ENCODE measurements around the gene HUWE1. TPM values are rescaled to one million over a fixed set of nuclear protein-coding genes. Genes with fewer than 3 reads are reported as not detected.
A peak's percentile ranks its signal among the peaks of the same experiment; 100 is the strongest.

HUWE1 gene
- total and polyA plus RNA-seq, 2 donors (not counting 1 experiment from before 2014, with no cell fraction given) = 45.2 to 210 TPM

DNA sequence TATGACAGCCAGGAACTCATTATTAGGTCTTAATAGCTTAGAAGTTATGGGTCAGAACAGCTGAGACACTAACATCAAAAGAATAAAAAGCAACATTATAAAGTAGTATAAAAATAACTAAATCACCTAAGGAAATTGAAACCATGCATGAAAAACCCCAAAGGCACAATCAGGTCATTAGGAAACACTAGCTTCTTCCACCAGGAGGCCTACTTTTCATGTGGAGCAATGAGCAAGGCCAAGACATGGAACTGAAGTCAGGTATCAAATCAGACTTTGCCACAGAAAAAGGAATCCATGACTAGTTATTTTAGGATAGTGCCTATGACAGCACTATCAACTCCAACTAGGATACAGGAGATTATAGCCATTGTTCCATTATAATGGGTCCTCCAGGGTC, 7.9 kb downstream of the HUWE1 start:
- POLR2A ChIA-PET = no interaction called here
- Mint-ChIP-seq H3K27me3 (no peaks in the 10 kb centered on the region), H3K9me3 (ENCODE audit: insufficient read depth) (no peaks in the 10 kb centered on the region), H3K27ac (no peak overlapping the region), H3K4me3 (no peak overlapping the region), H3K4me1 (peaks cover 21% of the 10 kb centered on the region)
- no peak overlapping the region for H3K27ac ChIP-seq (ENCODE audit: low read length in 2 of 2)
- ATAC-seq (ENCODE audit: low read depth) = no peak
- H3K9ac ChIP-seq (ENCODE audit: low read length) = no peak overlapping the region
- TF ChIP-seq EZH2 (IDR thresholded peaks at IDR 0.05; ENCODE audit: borderline replicate concordance, insufficient read depth, low read depth, low read length, poor library complexity, severe bottlenecking) (no peak), CTCF (IDR thresholded peaks at IDR 0.05) (peak; percentile 14)
- peaks cover 46% of the 10 kb centered on the region for H3K79me2 ChIP-seq (ENCODE audit: control insufficient read depth, insufficient read depth, low read length)
- CTCF ChIA-PET = interaction anchor here (1.4 to 1.6 kb wide), 3 partner anchors 16 to 152 kb away, joined by 4 read pairs; no protein-coding TSS in a partner anchor
- H3K36me3 ChIP-seq (replicated peaks in 1 of 2; ENCODE audit: control extremely low read depth in 1 of 2, control insufficient read depth in 1 of 2, extremely low read depth in 1 of 2, insufficient read depth in 2 of 2, low read length in 1 of 2) = peaks cover 0 to 33% of the 10 kb centered on the region in 2 experiments
- no peak overlapping the region for H2AFZ ChIP-seq (ENCODE audit: insufficient read depth, low read depth, low read length, poor library complexity, severe bottlenecking)
- no peaks in the 10 kb centered on the region for H3K9me3 ChIP-seq (ENCODE audit: control extremely low read depth in 1 of 3, control insufficient read depth in 2 of 3, insufficient read depth in 1 of 3, low read length in 2 of 3)
- H4K20me1 ChIP-seq (ENCODE audit: control insufficient read depth, insufficient read depth, low read length, poor library complexity, severe bottlenecking) = peaks cover 3% of the 10 kb centered on the region
- H3K4me3 ChIP-seq (ENCODE audit: control extremely low read depth in 1 of 5, extremely low read depth in 1 of 5, insufficient read depth in 1 of 5, low read depth in 2 of 5, low read length in 4 of 5) = no peak overlapping the region
- peaks cover 9 to 12% of the 10 kb centered on the region in 2 donors for H3K4me1 ChIP-seq (ENCODE audit: control insufficient read depth in 2 of 2, insufficient read depth in 2 of 2, low read length in 2 of 2)
- intact Hi-C loops (cut with micrococcal nuclease) = loop anchor here (2.0 to 5.0 kb wide), 2 partner anchors 36 to 154 kb away; no protein-coding TSS in a partner anchor
- peak; percentile 26 for DNase-seq
- H3K27me3 ChIP-seq (replicated peaks in 1 of 4; ENCODE audit: control extremely low read depth in 1 of 4, control insufficient read depth in 3 of 4, insufficient read depth in 4 of 4, low read length in 3 of 4) = no peaks in the 10 kb centered on the region
- H3K4me2 ChIP-seq (replicated peaks; ENCODE audit: low read depth, low read length, poor library complexity, severe bottlenecking) = no peak overlapping the region

DNA sequence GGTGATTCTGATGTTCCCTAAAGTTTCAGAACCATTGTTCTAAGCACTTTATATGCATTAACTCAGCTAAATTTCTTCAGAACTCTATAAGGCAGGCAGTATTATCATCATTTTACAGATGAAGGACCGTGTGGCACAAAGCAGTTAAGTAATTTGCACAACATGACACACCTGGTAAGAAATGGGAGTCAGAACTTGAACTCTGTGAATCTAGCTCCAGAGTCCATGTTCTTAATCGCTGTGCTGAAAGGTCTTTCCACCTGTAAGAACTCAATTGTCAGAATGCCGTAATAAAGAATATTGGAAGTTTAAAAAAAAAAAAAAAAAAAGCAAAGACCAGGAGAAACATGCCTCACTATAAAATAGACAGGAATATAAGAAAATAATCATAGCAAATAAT, 9.2 kb downstream of the HUWE1 start:
- no peak overlapping the region for H3K4me3 Mint-ChIP-seq
- POLR2A ChIA-PET = no interaction called here
- no peak for DNase-seq
- H3K27ac ChIP-seq (ENCODE audit: low read length in 2 of 2) = no peak overlapping the region
- CTCF ChIA-PET = no interaction called here
- no peaks in the 10 kb centered on the region for H3K27me3 Mint-ChIP-seq
- peaks cover 32% of the 10 kb centered on the region for H3K79me2 ChIP-seq (ENCODE audit: control insufficient read depth, insufficient read depth, low read length)
- H3K9me3 Mint-ChIP-seq (ENCODE audit: insufficient read depth) = no peaks in the 10 kb centered on the region
- no peak overlapping the region for H3K4me2 ChIP-seq (replicated peaks; ENCODE audit: low read depth, low read length, poor library complexity, severe bottlenecking)
- peaks cover 14% of the 10 kb centered on the region for H3K4me1 Mint-ChIP-seq
- H3K9ac ChIP-seq (ENCODE audit: low read length) = no peak overlapping the region
- no peak for ATAC-seq (ENCODE audit: low read depth)
- intact Hi-C loops (cut with micrococcal nuclease) = loop anchor here (5.0 kb wide), 1 partner anchor 35 kb away; no protein-coding TSS in a partner anchor
- no peak overlapping the region for H2AFZ ChIP-seq (ENCODE audit: insufficient read depth, low read depth, low read length, poor library complexity, severe bottlenecking)
- no peak overlapping the region for H3K4me3 ChIP-seq (ENCODE audit: control extremely low read depth in 1 of 5, extremely low read depth in 1 of 5, insufficient read depth in 1 of 5, low read depth in 2 of 5, low read length in 4 of 5)
- H3K4me1 ChIP-seq (ENCODE audit: control insufficient read depth in 2 of 2, insufficient read depth in 2 of 2, low read length in 2 of 2) = peaks cover 2% of the 10 kb centered on the region in 2 donors
- peaks cover 0 to 33% of the 10 kb centered on the region in 2 experiments for H3K36me3 ChIP-seq (replicated peaks in 1 of 2; ENCODE audit: control extremely low read depth in 1 of 2, control insufficient read depth in 1 of 2, extremely low read depth in 1 of 2, insufficient read depth in 2 of 2, low read length in 1 of 2)
- peaks cover 3% of the 10 kb centered on the region for H4K20me1 ChIP-seq (ENCODE audit: control insufficient read depth, insufficient read depth, low read length, poor library complexity, severe bottlenecking)
- no peaks in the 10 kb centered on the region for H3K27me3 ChIP-seq (replicated peaks in 1 of 4; ENCODE audit: control extremely low read depth in 1 of 4, control insufficient read depth in 3 of 4, insufficient read depth in 4 of 4, low read length in 3 of 4)
- TF ChIP-seq EZH2 (IDR thresholded peaks at IDR 0.05; ENCODE audit: borderline replicate concordance, insufficient read depth, low read depth, low read length, poor library complexity, severe bottlenecking) = no peak
- TF ChIP-seq CTCF (IDR thresholded peaks at IDR 0.05) = no peak
- H3K9me3 ChIP-seq (ENCODE audit: control extremely low read depth in 1 of 3, control insufficient read depth in 2 of 3, insufficient read depth in 1 of 3, low read length in 2 of 3) = no peaks in the 10 kb centered on the region
- H3K27ac Mint-ChIP-seq = no peak overlapping the region
- no CpG with 5 or more reads among the region's 3 CpGs for WGBS (ENCODE audit: insufficient coverage)
